Measurements from ENCODE around the gene ADAM10. TPM values are rescaled to one million over a fixed set of nuclear protein-coding genes. Genes with fewer than 3 reads are reported as not detected.

Gene ADAM10
- polyA plus RNA-seq, 1 of the 3 experiments (the other 2 are of a cell fraction) = 83.5 TPM

DNA sequence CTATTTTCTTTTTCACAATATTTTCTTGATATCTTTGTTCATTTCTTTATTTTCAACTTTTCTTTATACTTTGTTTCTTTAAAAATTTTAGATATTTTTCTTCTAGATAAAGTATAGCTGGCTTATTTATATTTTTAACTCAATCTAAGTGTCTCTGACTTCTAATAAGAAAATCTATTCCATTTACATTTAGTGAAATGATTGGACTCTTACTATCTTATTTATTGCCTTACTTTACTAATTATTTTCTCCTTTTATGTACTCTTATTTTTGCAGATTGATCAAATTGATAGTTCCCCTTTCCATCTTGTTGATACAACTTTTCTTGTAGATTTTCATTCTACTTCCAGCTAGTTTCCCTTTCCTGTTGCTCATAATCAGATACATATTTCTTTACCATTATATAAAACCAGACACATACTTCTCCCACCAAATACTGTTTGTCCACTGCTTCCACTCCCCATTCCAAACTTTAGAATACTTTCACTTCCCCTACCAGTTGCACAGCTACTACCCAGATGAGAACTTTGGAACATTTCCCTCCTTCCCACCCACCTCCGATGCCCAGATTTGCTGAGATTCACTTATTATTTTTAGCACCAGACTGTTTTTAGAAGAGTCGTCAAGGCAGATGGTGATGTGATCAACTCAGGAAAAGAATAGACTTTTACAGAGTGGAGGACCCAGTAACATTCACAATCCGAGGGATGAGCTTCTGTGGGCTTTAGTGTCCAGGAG, 166.2 kb downstream of the ADAM10 start:
- H4K20me1 ChIP-seq (ENCODE audit: insufficient read depth) = no peaks in the 10 kb centered on the region
- peaks cover 5% of the 10 kb centered on the region for H3F3A ChIP-seq (replicated peaks; ENCODE audit: insufficient read depth)
- no peak for TF ChIP-seq TEAD4 (IDR thresholded peaks at IDR 0.05; ENCODE audit: borderline replicate concordance, insufficient read depth)
- TF ChIP-seq NRF1 (IDR thresholded peaks at IDR 0.05; ENCODE audit: low read depth, low read length) = no peak
- TF ChIP-seq JUND (IDR thresholded peaks at IDR 0.05) = no peak
- TF ChIP-seq, protein P1, sequence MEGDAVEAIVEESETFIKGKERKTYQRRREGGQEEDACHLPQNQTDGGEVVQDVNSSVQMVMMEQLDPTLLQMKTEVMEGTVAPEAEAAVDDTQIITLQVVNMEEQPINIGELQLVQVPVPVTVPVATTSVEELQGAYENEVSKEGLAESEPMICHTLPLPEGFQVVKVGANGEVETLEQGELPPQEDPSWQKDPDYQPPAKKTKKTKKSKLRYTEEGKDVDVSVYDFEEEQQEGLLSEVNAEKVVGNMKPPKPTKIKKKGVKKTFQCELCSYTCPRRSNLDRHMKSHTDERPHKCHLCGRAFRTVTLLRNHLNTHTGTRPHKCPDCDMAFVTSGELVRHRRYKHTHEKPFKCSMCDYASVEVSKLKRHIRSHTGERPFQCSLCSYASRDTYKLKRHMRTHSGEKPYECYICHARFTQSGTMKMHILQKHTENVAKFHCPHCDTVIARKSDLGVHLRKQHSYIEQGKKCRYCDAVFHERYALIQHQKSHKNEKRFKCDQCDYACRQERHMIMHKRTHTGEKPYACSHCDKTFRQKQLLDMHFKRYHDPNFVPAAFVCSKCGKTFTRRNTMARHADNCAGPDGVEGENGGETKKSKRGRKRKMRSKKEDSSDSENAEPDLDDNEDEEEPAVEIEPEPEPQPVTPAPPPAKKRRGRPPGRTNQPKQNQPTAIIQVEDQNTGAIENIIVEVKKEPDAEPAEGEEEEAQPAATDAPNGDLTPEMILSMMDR (IDR thresholded peaks at IDR 0.05) = no peak
- TF ChIP-seq, protein P2, sequence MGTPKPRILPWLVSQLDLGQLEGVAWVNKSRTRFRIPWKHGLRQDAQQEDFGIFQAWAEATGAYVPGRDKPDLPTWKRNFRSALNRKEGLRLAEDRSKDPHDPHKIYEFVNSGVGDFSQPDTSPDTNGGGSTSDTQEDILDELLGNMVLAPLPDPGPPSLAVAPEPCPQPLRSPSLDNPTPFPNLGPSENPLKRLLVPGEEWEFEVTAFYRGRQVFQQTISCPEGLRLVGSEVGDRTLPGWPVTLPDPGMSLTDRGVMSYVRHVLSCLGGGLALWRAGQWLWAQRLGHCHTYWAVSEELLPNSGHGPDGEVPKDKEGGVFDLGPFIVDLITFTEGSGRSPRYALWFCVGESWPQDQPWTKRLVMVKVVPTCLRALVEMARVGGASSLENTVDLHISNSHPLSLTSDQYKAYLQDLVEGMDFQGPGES (IDR thresholded peaks at IDR 0.05; ENCODE audit: low read depth, low read length) = no peak
- TF ChIP-seq SIN3A (IDR thresholded peaks at IDR 0.05; ENCODE audit: borderline replicate concordance, low read depth, low read length) = no peak
- TF ChIP-seq RAD21 (IDR thresholded peaks at IDR 0.05; ENCODE audit: low read length) = no peak
- no peak for TF ChIP-seq NFIC (IDR thresholded peaks at IDR 0.05; ENCODE audit: borderline replicate concordance)
- TF ChIP-seq, protein P3, sequence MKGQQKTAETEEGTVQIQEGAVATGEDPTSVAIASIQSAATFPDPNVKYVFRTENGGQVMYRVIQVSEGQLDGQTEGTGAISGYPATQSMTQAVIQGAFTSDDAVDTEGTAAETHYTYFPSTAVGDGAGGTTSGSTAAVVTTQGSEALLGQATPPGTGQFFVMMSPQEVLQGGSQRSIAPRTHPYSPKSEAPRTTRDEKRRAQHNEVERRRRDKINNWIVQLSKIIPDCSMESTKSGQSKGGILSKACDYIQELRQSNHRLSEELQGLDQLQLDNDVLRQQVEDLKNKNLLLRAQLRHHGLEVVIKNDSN (IDR thresholded peaks at IDR 0.05; ENCODE audit: borderline replicate concordance, low read depth) = no peak
- no peak for TF ChIP-seq FOSL2 (IDR thresholded peaks at IDR 0.05; ENCODE audit: borderline replicate concordance, low read depth)
- TF ChIP-seq, protein P4, sequence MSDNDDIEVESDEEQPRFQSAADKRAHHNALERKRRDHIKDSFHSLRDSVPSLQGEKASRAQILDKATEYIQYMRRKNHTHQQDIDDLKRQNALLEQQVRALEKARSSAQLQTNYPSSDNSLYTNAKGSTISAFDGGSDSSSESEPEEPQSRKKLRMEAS (IDR thresholded peaks at IDR 0.05; ENCODE audit: low read depth) = no peak
- no peak for TF ChIP-seq ELF1 (IDR thresholded peaks at IDR 0.05)
- no peak for TF ChIP-seq RXRA (IDR thresholded peaks at IDR 0.05; ENCODE audit: borderline replicate concordance, low read depth)
- TF ChIP-seq MEF2A (IDR thresholded peaks at IDR 0.05; ENCODE audit: borderline replicate concordance, low read depth) = no peak
- no peak for TF ChIP-seq EP300 (IDR thresholded peaks at IDR 0.05; ENCODE audit: borderline replicate concordance in 1 of 2, low read depth in 1 of 2, low read length in 1 of 2)
- no peak for TF ChIP-seq FOXM1 (IDR thresholded peaks at IDR 0.05; ENCODE audit: low read depth)
- TF ChIP-seq, protein P5, sequence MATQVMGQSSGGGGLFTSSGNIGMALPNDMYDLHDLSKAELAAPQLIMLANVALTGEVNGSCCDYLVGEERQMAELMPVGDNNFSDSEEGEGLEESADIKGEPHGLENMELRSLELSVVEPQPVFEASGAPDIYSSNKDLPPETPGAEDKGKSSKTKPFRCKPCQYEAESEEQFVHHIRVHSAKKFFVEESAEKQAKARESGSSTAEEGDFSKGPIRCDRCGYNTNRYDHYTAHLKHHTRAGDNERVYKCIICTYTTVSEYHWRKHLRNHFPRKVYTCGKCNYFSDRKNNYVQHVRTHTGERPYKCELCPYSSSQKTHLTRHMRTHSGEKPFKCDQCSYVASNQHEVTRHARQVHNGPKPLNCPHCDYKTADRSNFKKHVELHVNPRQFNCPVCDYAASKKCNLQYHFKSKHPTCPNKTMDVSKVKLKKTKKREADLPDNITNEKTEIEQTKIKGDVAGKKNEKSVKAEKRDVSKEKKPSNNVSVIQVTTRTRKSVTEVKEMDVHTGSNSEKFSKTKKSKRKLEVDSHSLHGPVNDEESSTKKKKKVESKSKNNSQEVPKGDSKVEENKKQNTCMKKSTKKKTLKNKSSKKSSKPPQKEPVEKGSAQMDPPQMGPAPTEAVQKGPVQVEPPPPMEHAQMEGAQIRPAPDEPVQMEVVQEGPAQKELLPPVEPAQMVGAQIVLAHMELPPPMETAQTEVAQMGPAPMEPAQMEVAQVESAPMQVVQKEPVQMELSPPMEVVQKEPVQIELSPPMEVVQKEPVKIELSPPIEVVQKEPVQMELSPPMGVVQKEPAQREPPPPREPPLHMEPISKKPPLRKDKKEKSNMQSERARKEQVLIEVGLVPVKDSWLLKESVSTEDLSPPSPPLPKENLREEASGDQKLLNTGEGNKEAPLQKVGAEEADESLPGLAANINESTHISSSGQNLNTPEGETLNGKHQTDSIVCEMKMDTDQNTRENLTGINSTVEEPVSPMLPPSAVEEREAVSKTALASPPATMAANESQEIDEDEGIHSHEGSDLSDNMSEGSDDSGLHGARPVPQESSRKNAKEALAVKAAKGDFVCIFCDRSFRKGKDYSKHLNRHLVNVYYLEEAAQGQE (IDR thresholded peaks at IDR 0.05; ENCODE audit: low read depth, low read length) = no peak
- TF ChIP-seq GABPA (IDR thresholded peaks at IDR 0.05; ENCODE audit: low read depth) = no peak
- no peak for TF ChIP-seq POLR2AphosphoS5 (IDR thresholded peaks at IDR 0.05; ENCODE audit: low read depth, low read length)
- H3K9ac ChIP-seq = no peak overlapping the region
- no peak overlapping the region for H3K27ac ChIP-seq (ENCODE audit: low read depth in 2 of 2, low read length in 1 of 2)
- WGBS (ENCODE audit: low lambda C conversion rate) = 82% methylated on average over 3 of the region's 3 CpGs
- H3K9me3 ChIP-seq = no peaks in the 10 kb centered on the region
- no peak for DNase-seq
- H3K9me2 ChIP-seq = no peaks in the 10 kb centered on the region
- no peak overlapping the region for H3K4me3 ChIP-seq (ENCODE audit: low read depth in 2 of 2, low read length in 1 of 2)
- H2AFZ ChIP-seq (ENCODE audit: low read depth) = no peak overlapping the region
- H3K4me2 ChIP-seq = no peak overlapping the region
- ChIA-PET CTCF (interaction anchor here (1.0 kb wide), 1 partner anchor 355 kb away, joined by 3 read pairs; no protein-coding TSS in a partner anchor), POLR2A (no interaction called here)
- H3K36me3 ChIP-seq (replicated peaks in 1 of 2; ENCODE audit: control insufficient read depth in 1 of 2, insufficient read depth in 2 of 2, low read length in 1 of 2) = no peaks in the 10 kb centered on the region
- no peaks in the 10 kb centered on the region for H3K27me3 ChIP-seq (ENCODE audit: insufficient read depth)
- no peaks in the 10 kb centered on the region for H3K79me2 ChIP-seq (ENCODE audit: insufficient read depth)
- no peaks in the 10 kb centered on the region for H3K4me1 ChIP-seq (ENCODE audit: control insufficient read depth in 1 of 2, insufficient read depth in 2 of 2, low read depth in 1 of 2, low read length in 1 of 2)

All from SK-N-SH (cell line).